HG03025 (cell line): ENCODE data around the gene LAD1.

Source experiments
- ATAC-seq: cut with Tn5 transposase; IDR thresholded peaks from one replicate; pipeline ENCODE4 v1.9.1; 2021; ENCODE audit warnings: mild to moderate bottlenecking, moderate library complexity; ENCODE audit not compliant: unreplicated experiment, low FRiP score

LAD1 gene

GRCh38 chr1:201419746-201420607, 20.9 kb upstream of the LAD1 start:
- no peak for ATAC-seq

- no peak for ATAC-seq
Measured at GRCh38 chr1:201419256-201419655, 20.1 kb upstream of the LAD1 start.

GRCh38 chr1:201418461-201418860, 19.3 kb upstream of the LAD1 start:
- no peak for ATAC-seq

GRCh38 chr1:201414051-201414738, 15.1 kb upstream of the LAD1 start:
- ATAC-seq: no peak

GRCh38 chr1:201411292-201411691, 12.2 kb upstream of the LAD1 start:
- ATAC-seq: no peak

GRCh38 chr1:201409440-201409839, 10.3 kb upstream of the LAD1 start:
- ATAC-seq: no peak

- no peak for ATAC-seq
Measured at GRCh38 chr1:201408834-201409200, 9.7 kb upstream of the LAD1 start.

GRCh38 chr1:201408176-201408833, 9.2 kb upstream of the LAD1 start:
- ATAC-seq: no peak

- ATAC-seq: no peak
Measured at GRCh38 chr1:201406831-201407406, 7.8 kb upstream of the LAD1 start.

GRCh38 chr1:201405484-201405831, 6.3 kb upstream of the LAD1 start:
- no peak for ATAC-seq

GRCh38 chr1:201404722-201405483, 5.8 kb upstream of the LAD1 start:
- no peak for ATAC-seq

GRCh38 chr1:201404055-201404454, 4.9 kb upstream of the LAD1 start:
- ATAC-seq: no peak

- no peak for ATAC-seq
Measured at GRCh38 chr1:201403359-201403758, 4.2 kb upstream of the LAD1 start.

GRCh38 chr1:201401700-201402099, 2.6 kb upstream of the LAD1 start:
- ATAC-seq: no peak

- ATAC-seq: no peak
Measured at GRCh38 chr1:201400852-201401230, 1.7 kb upstream of the LAD1 start.

GRCh38 chr1:201400212-201400851, 1.2 kb upstream of the LAD1 start:
- no peak for ATAC-seq

GRCh38 chr1:201399352-201400126, 415 bp upstream of the LAD1 start:
- no peak for ATAC-seq

- no peak for ATAC-seq
Measured at GRCh38 chr1:201397675-201398074, 1.4 kb downstream of the LAD1 start.

- ATAC-seq: no peak
Measured at GRCh38 chr1:201396861-201397464, 2.2 kb downstream of the LAD1 start.
